Central memory CD4-positive, alpha-beta T cell (primary cell): ENCODE data around the gene NIM1K.
"Not testable (repeated sequence)": the region's sequence is repeated elsewhere in the genome, so short reads cannot be mapped to it uniquely, and the experiment has no call there.

Experiments used
- DNase-seq: peaks from one replicate; pipeline ENCODE4 v3.0.0; 2022

Gene NIM1K

DNA sequence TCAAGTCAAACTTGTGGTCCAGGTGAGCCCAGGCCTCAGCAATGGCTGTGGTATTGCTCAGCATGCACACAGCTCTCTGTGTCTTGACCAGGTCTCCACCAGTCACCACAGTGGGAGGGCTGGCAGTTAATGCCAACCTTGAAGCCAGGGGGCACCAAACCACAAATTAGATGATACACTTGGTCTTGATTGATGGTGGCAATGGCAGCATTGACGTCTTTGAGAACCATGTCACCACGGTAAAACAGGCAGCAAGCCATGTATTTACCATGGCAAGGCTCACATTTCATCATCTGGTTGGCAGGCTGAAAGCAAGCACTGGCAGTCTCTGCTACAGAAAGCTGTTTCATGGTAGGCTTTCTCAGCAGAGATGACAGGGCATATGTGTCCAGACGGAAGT lies 40.0 kb downstream of the NIM1K start:
- no peak for DNase-seq

GRCh38 chr5:43232943-43233833 lies 41.2 kb downstream of the NIM1K start:
- DNase-seq, result no peak

- DNase-seq, result no peak
Observed at GRCh38 chr5:43233946-43234345, 41.9 kb downstream of the NIM1K start.

DNA sequence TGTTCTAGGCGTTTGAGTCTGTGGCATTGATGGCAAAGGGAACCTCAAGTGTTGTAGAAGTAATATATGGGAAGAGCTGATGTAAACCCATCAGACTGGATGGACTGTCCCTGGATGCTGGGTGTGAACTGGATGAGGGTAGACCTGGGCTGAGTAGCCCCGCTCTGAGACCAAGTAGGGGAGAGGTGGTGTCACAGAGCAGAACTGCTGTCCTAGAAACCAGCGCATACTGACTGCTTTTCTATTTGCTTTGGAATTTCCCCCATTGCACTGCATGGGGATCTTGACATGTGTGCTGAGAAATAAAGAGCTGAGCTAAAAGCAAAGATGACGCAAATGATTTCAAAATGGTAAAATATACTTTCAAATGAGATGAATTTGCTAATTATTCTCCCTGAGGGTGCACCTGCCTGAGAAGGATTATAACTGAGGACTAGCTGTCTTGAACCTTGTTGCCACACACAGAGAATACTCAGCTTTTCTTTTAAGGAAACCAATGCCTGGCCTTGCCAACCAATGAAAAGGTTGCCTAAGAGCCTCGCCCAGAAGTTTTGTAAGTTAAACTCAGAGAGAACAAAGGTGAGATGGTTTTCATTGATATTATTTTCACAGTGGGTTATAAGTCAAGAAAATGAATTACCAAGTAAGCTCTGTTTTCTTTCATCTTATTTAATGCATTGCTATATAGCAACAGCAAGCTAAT lies 44.8 kb downstream of the NIM1K start:
- no peak for DNase-seq

GRCh38 chr5:43242196-43242595 lies 50.2 kb downstream of the NIM1K start:
- no peak for DNase-seq

GRCh38 chr5:43243270-43243669 lies 51.2 kb downstream of the NIM1K start:
- DNase-seq, result no peak

- DNase-seq, result no peak
Observed at GRCh38 chr5:43244823-43245565, 53.0 kb downstream of the NIM1K start.

GRCh38 chr5:43245724-43246385 lies 53.8 kb downstream of the NIM1K start:
- no peak for DNase-seq

DNA sequence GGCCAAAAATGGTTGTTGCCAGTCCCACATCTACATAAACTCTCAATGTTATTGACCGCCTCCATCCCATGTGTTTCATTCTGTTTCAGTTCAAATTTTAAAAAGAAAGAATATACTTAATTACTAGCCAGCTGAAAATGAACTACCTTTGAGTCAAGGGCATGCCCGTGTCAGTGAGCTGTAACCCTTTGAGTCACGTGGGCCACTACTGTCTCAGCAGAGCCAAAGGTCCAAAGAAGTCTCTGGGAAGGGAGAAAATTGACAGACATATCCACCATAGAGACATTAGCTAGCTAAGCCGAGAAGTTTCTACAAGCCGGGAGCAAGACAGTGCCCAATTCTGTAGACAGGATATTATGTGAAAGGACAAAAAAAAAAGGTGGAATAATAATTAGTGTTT lies 59.7 kb downstream of the NIM1K start:
- DNase-seq, result no peak

DNA sequence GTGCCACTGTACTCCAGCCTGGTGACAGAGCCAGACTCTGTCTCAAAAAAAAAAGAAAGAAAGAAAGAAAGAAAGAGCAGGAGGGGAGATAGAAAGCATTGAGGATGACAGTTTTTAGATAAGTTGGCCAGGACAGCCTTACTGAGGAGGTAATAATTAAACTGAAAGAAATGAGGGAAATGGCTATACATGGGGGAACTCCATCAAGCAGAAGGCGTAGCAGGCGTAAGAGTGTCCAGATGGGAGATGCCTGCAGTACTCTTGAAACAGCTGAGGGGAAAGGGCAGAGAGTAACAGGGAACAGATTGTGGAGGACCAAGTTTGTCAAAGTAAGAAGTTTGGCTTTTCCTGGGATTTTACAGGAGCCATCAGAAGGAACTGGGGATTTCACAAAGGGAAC lies 63.7 kb downstream of the NIM1K start:
- DNase-seq, result no peak

GRCh38 chr5:43256261-43256966 lies 64.4 kb downstream of the NIM1K start:
- DNase-seq, result no peak

DNA sequence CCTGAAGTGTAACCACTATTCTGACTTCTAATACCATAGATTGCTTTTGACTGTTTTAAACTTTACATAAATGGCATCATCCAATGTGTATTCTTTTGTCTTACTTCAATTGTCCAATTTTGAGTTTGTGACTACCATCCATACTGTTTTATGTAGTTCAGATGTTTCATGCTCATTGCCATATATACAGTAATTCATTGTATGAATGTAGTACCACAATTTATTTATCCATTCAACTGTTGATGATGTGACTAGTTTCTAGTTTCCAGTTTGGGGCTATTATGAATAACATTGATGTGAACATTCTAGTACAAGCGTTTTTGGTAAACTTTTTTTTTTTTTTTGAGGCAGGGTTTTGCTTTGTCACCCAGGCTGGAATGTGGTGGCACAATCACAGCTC lies 66.1 kb downstream of the NIM1K start:
- no peak for DNase-seq

- not testable (repeated sequence) for DNase-seq
Observed at GRCh38 chr5:43262269-43262668, 70.2 kb downstream of the NIM1K start.

DNA sequence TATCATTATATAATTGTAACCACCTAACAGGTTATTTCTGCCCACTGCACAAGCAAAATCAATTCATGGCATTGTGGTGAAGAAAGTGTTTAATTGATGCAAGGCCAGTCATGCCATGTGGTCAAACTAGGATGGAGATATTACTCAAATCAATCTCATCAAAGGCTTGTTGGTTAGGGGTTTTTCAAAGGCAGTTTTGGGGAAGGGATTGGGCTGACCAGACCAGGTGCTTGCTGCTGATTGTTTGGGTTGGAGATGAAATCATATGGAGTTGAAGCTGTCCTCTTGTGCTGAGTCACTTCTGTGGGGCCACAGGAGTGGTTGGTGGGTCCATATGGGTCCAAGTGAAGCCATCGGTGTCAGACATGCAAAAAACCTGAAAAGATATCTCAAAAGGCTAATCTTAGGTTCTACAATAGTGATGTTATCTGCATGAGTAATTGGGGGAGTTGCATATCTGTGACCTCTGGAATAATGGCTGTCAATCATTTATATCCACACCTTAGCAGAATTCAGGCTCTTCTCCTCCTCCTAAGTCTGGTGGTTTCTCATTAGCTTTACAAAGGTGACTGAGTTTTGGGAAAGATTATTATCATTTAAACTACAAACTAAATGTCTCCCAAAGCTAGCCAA lies 76.3 kb downstream of the NIM1K start:
- no peak for DNase-seq

- DNase-seq, result no peak
Observed at GRCh38 chr5:43270645-43271044, 78.6 kb downstream of the NIM1K start.

DNA sequence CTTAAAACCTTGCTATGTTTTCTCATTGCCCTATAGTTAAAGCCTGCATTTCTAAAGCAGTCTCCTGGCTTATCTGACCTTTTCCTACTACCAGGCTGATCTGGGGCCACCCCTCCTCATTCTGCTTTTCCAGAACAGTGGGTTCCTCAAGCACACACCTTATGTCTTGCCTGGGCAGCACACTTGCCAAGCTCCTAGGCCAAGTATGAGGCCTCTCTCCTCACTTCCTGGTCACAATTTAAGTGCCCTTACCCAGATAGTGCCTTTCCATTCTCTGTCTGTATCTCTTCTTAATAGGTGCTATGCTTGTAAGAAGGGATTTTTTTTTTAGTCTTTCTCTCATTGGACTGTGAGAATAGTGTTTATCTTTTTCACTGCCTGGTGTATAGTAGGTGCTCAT lies 81.5 kb downstream of the NIM1K start:
- no peak for DNase-seq

DNA sequence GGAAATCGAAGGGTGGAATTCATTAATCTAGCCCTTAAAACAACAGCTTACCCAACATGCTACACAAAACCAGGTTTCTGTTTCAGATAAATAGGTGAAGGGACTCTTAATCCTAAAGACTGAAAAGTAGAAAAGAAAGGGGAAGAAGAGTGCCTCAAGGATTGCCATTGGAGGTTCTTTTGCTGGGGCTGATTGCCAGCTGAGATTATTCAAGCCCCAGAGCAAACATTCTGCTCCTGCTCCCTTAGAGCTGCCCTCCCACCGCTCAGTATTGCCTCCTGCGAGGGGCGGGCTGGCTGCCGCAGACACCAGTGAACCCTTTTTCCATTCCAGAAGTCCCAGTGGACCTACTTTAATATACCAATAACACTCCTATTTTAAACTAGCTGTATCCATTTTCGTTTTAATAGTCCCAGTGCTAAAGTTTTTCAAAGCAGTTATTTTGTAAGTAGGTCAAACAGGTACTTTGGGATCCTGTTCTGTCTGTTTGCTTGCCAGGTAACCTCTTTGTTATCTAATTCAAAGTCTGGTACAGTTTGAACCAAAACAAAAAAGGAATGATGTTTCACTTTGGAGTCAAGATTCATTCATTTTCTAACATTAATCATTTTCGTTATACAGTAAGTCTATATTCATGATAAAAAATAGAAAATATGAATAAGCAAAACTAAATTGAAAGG lies 82.5 kb downstream of the NIM1K start:
- no peak for DNase-seq

DNA sequence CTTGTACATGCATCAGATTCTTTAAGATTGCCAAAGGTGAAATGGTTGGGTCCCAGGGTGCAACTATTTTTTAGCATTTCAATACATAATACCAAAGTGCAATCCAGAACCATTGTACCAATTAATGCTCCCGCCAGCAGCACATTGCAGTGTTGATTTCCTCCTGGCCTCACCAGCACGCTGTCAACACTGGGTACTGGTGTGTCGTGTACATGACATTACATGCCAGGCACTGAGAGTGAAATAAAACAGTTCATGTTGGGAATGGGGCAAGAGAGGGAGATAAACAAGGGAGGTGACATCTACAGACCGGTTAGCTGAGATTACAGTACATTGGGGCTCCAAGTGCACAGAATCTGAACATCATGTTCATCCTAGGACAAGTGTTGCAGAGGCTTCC lies 83.4 kb downstream of the NIM1K start:
- DNase-seq, result no peak

DNA sequence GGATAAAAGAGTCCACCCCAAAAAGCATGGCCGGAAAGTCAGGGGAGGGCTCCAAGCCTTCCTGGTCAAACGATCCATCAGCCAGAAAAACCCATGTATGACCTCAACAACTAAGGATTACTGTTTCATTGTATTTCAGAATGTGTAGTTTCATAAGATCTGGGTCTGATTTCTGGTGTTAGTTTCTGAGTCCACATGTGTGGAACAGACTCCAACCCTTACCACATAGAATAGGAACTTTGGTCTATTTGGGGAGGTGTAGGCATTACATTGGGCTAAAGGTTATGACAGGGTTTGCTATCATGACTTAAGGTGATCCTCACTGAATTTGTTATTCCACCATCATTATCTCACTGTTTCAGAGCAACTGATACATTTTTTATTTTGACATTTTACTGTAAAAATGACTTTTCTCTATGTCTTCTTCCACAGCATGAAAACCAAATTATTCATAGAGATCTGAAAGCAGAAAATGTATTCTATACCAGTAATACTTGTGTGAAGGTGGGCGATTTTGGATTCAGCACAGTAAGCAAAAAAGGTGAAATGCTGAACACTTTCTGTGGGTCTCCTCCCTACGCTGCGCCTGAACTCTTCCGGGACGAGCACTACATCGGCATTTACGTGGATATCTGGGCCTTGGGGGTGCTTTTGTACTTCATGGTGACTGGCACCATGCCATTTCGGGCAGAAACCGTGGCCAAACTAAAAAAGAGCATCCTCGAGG lies 87.7 kb downstream of the NIM1K start:
- DNase-seq, result no peak

- DNase-seq, result no peak
Observed at GRCh38 chr5:43281840-43282658, 90.0 kb downstream of the NIM1K start.
